Panc1 (cell line): ENCODE measurements around the gene RPL37A. TPM values are rescaled to one million over a fixed set of nuclear protein-coding genes. Genes with fewer than 3 reads are reported as not detected.
"Not testable (repeated sequence)": the region's sequence is repeated elsewhere in the genome, so short reads cannot be mapped to it uniquely, and the experiment has no call there.

Source experiments
- ATAC-seq: fragments of 200-7000 bp; cut with Tn5 transposase; 2 replicates; pipeline ENCODE4 v1.9.1; 2020; ENCODE audit warnings: mild to moderate bottlenecking, moderate library complexity
- BruUV-seq: library from RNA; stranded (reverse); fragments of 400-500 nt; replicated peaks from 2 replicates; lab custom pipeline; 2021; lab: Mats Ljungman, UMichigan
- CTCF ChIA-PET: fragments of 300-600 bp; sonication (Branson Sonifier 250); formaldehyde crosslinking; loops from one replicate; lab custom pipeline; 2022; ENCODE audit warnings: antibody characterized with exemption; lab: Charles Lee
- POLR2A ChIA-PET: fragments of 300-600 bp; sonication (Branson Sonifier 250); formaldehyde crosslinking; loops from one replicate; lab custom pipeline; 2022; ENCODE audit warnings: antibody characterized with exemption; lab: Charles Lee
- DNase-seq: peaks from one replicate; pipeline ENCODE4 v3.0.0-alpha.2; 2010; ENCODE audit warnings: low read depth, low spot score
- H3K27ac ChIP-seq: 2 replicates; pipeline ENCODE4 v1.5.1; 2011; ENCODE audit warnings: mild to moderate bottlenecking, low read length, inconsistent platforms
- H3K27me3 ChIP-seq: fragments of 200-500 bp; sonication (Bioruptor generic); 2 replicates; pipeline ENCODE4 v1.6.0; 2014; ENCODE audit warnings: low read length, inconsistent platforms; ENCODE audit not compliant: control insufficient read depth, insufficient read depth
- H3K36me3 ChIP-seq: fragments of 200-500 bp; sonication (Bioruptor generic); 2 replicates; pipeline ENCODE4 v1.5.1; 2014; ENCODE audit warnings: inconsistent platforms, mild to moderate bottlenecking, low read length, moderate library complexity; ENCODE audit not compliant: control insufficient read depth, insufficient read depth
- H3K4me1 ChIP-seq: 2 replicates; pipeline ENCODE4 v1.5.1; 2011; ENCODE audit warnings: inconsistent platforms, mild to moderate bottlenecking, low read length, moderate library complexity; ENCODE audit not compliant: control insufficient read depth, insufficient read depth
- H3K4me3 ChIP-seq, 2 experiments: 2 replicates each; pipeline ENCODE4 v1.5.1; 2011 to 2012; ENCODE audit warnings: low read depth in 2 of 2, low read length in 2 of 2, mild to moderate bottlenecking in 2 of 2, inconsistent platforms in 1 of 2, moderate library complexity in 1 of 2
- H3K9me3 ChIP-seq: fragments of 200-500 bp; sonication (Bioruptor generic); 2 replicates; pipeline ENCODE4 v1.5.1; 2014; ENCODE audit warnings: low read depth, mild to moderate bottlenecking, inconsistent platforms, low read length, moderate library complexity; ENCODE audit not compliant: control insufficient read depth, insufficient read depth
- SIN3A ChIP-seq: IDR thresholded peaks from 2 replicates; pipeline ENCODE4 v1.6.1; 2012; ENCODE audit warnings: low read depth, mild to moderate bottlenecking, low read length, moderate library complexity, borderline replicate concordance; ENCODE audit not compliant: insufficient read depth
- in situ Hi-C: cut with HindIII; loops from 2 replicates; pipeline ENCODE4 v1.10.0; 2016; ENCODE audit warnings: low sequenced_read_pairs, low pct_unique_long_range_greater_than_20kb
- intact Hi-C: fragments of 100-400 bp; cut with micrococcal nuclease; formaldehyde crosslinking; loops from one replicate; pipeline ENCODE4 v1.10.0; 2022; ENCODE audit not compliant: unreplicated experiment
- total RNA-seq: library from RNA; stranded (reverse); gene quantifications from one replicate; pipeline ENCODE4 v1.2.1, GENCODE V29; 2021; ENCODE audit not compliant: unreplicated experiment
- TF ChIP-seq, protein P1 (sequence below): fragments of 450-650 bp; IDR thresholded peaks from 2 replicates; pipeline ENCODE4 v1.5.1; 2017; ENCODE audit warnings: mild to moderate bottlenecking

The RPL37A gene
- total RNA-seq, 1 experiment from 2014 or later, result 1,826 TPM

DNA sequence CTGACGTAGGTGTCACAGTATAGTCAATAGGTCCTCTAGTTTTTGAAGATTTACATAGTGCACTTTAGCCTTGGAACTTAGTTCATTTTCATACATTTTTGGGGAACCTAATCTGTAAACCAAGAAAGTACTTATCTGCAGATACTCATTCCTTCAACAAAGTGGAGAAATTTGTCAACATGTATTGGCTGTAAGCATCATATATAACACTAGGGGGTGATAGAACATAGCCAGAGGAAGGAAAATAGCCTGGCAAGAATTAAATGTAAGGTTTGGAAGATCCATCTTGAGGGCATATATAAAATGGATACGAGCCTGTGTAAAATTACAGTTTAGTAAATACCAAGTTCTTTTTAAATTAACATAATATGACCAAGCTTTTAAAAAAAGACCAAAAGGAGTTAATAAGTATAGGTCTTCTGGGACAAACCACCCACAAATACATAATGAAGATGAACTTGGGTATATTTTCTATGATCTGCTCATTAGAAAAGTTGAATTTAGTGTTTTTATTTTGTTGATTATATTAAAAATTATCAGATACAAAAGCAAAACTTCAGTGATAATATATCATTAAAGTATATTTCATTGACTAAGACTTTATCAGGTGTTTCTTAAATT, 18.2 kb downstream of the RPL37A start:
- Histone ChIP-seq H3K36me3 (no peaks in the 10 kb centered on the region), H3K9me3 (no peaks in the 10 kb centered on the region), H3K27ac (no peak overlapping the region), H3K27me3 (no peaks in the 10 kb centered on the region), H3K4me1 (no peaks in the 10 kb centered on the region), H3K4me3 (no peak overlapping the region)
- in situ Hi-C loops, result no loop called here
- ATAC-seq (no peak), DNase-seq (no peak)
- BruUV-seq, result no TSS peak
- ChIA-PET CTCF (no interaction called here), POLR2A (no interaction called here)
- no peak for TF ChIP-seq SIN3A
- TF ChIP-seq, protein P1, sequence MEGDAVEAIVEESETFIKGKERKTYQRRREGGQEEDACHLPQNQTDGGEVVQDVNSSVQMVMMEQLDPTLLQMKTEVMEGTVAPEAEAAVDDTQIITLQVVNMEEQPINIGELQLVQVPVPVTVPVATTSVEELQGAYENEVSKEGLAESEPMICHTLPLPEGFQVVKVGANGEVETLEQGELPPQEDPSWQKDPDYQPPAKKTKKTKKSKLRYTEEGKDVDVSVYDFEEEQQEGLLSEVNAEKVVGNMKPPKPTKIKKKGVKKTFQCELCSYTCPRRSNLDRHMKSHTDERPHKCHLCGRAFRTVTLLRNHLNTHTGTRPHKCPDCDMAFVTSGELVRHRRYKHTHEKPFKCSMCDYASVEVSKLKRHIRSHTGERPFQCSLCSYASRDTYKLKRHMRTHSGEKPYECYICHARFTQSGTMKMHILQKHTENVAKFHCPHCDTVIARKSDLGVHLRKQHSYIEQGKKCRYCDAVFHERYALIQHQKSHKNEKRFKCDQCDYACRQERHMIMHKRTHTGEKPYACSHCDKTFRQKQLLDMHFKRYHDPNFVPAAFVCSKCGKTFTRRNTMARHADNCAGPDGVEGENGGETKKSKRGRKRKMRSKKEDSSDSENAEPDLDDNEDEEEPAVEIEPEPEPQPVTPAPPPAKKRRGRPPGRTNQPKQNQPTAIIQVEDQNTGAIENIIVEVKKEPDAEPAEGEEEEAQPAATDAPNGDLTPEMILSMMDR, result peak; percentile 78; the same call in 1 of the 2 replicates
- intact Hi-C loops, result no loop called here

DNA sequence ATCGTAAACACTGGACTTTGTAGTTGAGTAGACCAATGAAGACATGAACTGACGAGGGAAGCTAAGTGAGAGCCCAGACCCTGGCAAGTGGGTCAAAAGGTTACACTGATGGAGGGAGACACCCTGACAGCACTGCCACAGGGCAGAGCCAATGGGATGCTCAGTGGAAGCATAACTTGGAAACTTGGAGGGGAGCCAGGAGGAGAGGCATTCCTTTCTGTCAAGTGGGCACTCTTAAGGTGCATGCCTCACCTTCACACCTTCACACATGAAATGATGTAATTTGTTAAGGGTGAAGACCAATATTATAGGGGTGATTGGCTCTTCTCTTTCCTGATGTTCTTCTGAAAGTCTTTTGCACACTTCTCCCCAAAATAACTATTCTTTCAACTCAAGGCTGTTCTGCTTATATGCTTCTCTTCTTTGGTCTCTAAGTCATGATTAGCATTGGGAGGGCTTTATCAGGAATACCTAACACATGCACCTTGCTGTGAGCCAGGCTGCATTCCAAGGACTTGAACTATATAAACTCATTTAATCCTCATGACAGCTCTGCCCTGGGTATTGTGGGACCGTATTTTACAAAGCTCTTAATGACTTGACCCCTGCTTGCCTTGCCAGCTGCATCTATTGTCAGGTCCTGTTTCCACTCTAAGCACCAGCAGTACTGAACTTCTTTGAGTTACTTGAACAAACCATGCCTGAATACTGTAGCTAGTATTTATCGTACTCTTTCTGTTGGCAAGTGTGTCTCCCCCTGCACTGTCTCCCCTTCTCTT, 19.0 kb downstream of the RPL37A start:
- Histone ChIP-seq H3K36me3 (no peaks in the 10 kb centered on the region), H3K9me3 (no peaks in the 10 kb centered on the region), H3K4me3 (no peak overlapping the region), H3K4me1 (no peaks in the 10 kb centered on the region), H3K27me3 (no peaks in the 10 kb centered on the region), H3K27ac (no peak overlapping the region)
- ATAC-seq (no peak), DNase-seq (no peak)
- in situ Hi-C loops, result no loop called here
- CTCF ChIA-PET, result interaction anchor here (1.1 kb wide), 1 partner anchor 150 kb away, joined by 3 read pairs; no protein-coding TSS in a partner anchor
- POLR2A ChIA-PET, result no interaction called here
- no TSS peak for BruUV-seq
- TF ChIP-seq SIN3A, result no peak
- intact Hi-C loops, result no loop called here

DNA sequence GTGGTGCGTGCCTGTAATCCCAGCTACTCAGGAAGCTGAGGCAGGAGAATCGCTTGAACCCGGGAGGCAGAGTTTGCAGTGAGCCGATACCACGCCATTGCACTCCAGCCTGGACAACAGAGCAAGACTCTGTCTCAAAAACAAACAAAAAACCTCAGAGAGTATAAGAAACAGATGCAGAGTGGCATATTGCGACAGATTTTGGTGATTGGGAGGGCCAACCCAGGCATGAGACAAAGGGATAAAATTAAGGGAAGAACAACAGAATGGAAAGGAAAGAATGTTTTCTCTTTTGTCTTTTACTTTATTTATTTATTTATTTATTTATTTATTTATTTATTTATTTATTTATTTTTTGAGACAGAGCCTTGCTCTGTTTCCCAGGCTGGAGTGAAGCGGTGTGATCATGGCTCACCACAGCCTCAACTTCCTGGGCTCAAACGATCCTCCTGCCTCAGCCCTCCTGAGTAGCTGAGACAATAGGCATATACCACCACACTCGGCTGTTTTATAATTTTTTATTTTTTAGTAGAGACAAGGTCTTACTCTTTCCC, 20.0 kb downstream of the RPL37A start:
- H3K27ac ChIP-seq, H3K27me3 ChIP-seq, H3K36me3 ChIP-seq, in situ Hi-C loops, H3K9me3 ChIP-seq, POLR2A ChIA-PET, BruUV-seq, H3K4me3 ChIP-seq, DNase-seq, H3K4me1 ChIP-seq: not testable (repeated sequence)
- CTCF ChIA-PET, result interaction anchor here (1.0 to 1.1 kb wide), 2 partner anchors 148 to 149 kb away, joined by 3 to 6 read pairs; no protein-coding TSS in a partner anchor
- ATAC-seq, result 0 out of 2 replicates have a peak, but pooled peaks have one; percentile 15
- intact Hi-C loops, result loop anchor here (1.0 kb wide), 1 partner anchor 148 kb away; no protein-coding TSS in a partner anchor
